HG02623 (cell line): Measurements from ENCODE around the gene RNF214.
A peak's percentile ranks its signal among the peaks of the same experiment; 100 is the strongest.
"Not testable (repeated sequence)": the region's sequence is repeated elsewhere in the genome, so short reads cannot be mapped to it uniquely, and the experiment has no call there.

Experiments used
- ATAC-seq: cut with Tn5 transposase; IDR thresholded peaks from one replicate; pipeline ENCODE4 v1.9.1; 2021; ENCODE audit warnings: moderate library complexity; ENCODE audit not compliant: unreplicated experiment

RNF214 gene

GRCh38 chr11:117313091-117313490, 80.6 kb downstream of the RNF214 start:
- ATAC-seq, result no peak

- ATAC-seq, result no peak
These were observed 81.6 kb downstream of the RNF214 start for GRCh38 chr11:117313828-117314768.

GRCh38 chr11:117314840-117315239, 82.4 kb downstream of the RNF214 start:
- ATAC-seq, result no peak

- no peak for ATAC-seq
These were observed 83.1 kb downstream of the RNF214 start for GRCh38 chr11:117315285-117316196.

- no peak for ATAC-seq
These were observed 83.9 kb downstream of the RNF214 start, which contains the start of gene BACE1 for GRCh38 chr11:117316197-117316961. Gene BACE1, minus strand, starts transcription at chr11:117316256. Its CDS starts 461 bp downstream, at chr11:117315795.

- no peak for ATAC-seq
These were observed 86.3 kb downstream of the RNF214 start for GRCh38 chr11:117318738-117319137.

- no peak for ATAC-seq
These were observed 86.9 kb downstream of the RNF214 start for GRCh38 chr11:117319214-117319840.

GRCh38 chr11:117327255-117327566, 94.7 kb downstream of the RNF214 start:
- ATAC-seq, result not testable (repeated sequence)

GRCh38 chr11:117327567-117328374, 95.3 kb downstream of the RNF214 start, which contains the start of gene CEP164:
Gene CEP164, plus strand, starts transcription at chr11:117327854. Its CDS starts 10,733 bp downstream, at chr11:117338587.
- peak; percentile 95 for ATAC-seq

GRCh38 chr11:117328375-117329010, 96.0 kb downstream of the RNF214 start:
- no peak for ATAC-seq

GRCh38 chr11:117332843-117333242, 100.4 kb downstream of the RNF214 start:
- no peak for ATAC-seq

GRCh38 chr11:117333917-117334316, 101.4 kb downstream of the RNF214 start:
- no peak for ATAC-seq

GRCh38 chr11:117334896-117335295, 102.4 kb downstream of the RNF214 start:
- no peak for ATAC-seq

GRCh38 chr11:117335399-117335798, 102.9 kb downstream of the RNF214 start:
- ATAC-seq, result no peak
